ENCODE data around the gene BUD23.

Gene BUD23

GRCh38 chr7:73741600-73741999 lies 58.2 kb downstream of the BUD23 start:
- no peak for DNase-seq (ENCODE audit: low spot score)

DNA sequence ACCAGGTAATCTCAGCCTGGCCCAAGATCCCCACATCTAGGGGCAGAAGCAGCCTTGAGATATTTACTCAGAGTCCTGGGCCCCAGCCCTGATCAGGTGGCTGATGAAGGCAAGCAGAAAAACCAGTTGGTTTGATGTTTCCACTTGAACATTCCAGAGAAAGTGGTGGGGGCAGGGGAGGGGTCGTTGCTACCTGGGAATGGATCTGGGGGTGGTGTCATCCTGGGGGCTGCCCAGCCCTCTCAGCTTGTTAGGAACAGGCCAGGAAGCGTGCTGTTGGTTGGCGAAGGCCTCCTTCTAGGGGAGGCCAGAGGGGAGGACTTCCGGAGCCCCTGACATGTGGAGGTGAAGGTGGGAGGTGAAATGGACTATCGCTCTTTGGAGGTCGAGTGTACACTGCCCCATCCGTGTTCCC lies 58.9 kb downstream of the BUD23 start:
- DNase-seq (ENCODE audit: low spot score) = no peak

- no peak for DNase-seq (ENCODE audit: low spot score)
These were observed 59.6 kb downstream of the BUD23 start for GRCh38 chr7:73742753-73743641.

GRCh38 chr7:73746378-73746777 lies 63.0 kb downstream of the BUD23 start:
- no peak for DNase-seq (ENCODE audit: low spot score)

Data from CD4-positive, alpha-beta T cell treated with Interleukin-2 at 100 ng/mL for 4 hours (primary cell).